ENCODE data around the gene ACKR2. TPM values are rescaled to one million over a fixed set of nuclear protein-coding genes. Genes with fewer than 3 reads are reported as not detected.

The ACKR2 gene
- total RNA-seq, 3 donors from 2014 or later, result 1.8 to 15.8 (median 6.9) TPM

DNA sequence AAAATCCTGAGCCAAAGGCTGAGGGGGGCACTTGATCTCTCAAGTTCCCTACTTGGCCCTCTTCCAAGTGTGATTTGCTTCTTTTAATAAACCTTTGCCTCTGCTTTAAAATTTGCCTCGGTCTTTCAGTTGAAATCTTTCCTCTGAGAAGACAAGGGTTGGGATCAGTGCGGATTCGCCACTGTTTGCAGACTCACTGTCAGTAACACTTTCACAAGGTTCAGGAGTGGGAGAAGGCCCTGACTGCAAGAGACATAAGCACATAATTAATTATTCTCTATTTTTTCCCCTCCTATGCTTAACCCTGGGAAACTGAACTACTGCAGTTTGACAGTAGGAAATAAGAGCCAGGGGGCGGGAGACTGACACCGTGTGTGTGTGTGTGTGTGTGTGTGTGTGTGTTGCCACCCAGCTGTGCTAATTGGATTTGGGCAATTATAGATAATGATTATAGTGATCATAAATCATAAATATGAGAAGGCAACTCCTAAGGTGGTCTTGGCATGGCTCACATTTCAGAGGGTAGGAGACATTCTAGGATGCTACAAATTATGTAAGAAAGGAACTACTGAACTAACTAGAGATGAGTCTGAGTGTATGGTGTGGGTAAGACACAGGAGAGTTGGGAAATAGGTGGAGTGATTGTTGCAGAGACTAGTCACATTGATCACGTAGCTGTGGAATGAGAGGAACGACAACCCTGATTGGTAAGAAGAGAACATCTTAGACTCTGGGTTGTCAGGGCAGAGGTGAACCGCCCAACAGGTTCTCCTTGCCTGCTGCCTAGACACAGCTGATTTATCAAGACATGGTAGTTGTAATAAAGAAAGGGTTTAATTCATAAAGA lies 91.2 kb downstream of the ACKR2 start:
- Histone ChIP-seq H3K4me1 (no peaks in the 10 kb centered on the region), H3K4me3 (no peak overlapping the region), H3K27me3 (no peaks in the 10 kb centered on the region), H3K9me3 (no peaks in the 10 kb centered on the region), H3K27ac (no peak overlapping the region), H3K36me3 (no peaks in the 10 kb centered on the region)
- DNase-seq (ENCODE audit: low spot score in 2 of 2), result no peak
- TF ChIP-seq, protein P1, sequence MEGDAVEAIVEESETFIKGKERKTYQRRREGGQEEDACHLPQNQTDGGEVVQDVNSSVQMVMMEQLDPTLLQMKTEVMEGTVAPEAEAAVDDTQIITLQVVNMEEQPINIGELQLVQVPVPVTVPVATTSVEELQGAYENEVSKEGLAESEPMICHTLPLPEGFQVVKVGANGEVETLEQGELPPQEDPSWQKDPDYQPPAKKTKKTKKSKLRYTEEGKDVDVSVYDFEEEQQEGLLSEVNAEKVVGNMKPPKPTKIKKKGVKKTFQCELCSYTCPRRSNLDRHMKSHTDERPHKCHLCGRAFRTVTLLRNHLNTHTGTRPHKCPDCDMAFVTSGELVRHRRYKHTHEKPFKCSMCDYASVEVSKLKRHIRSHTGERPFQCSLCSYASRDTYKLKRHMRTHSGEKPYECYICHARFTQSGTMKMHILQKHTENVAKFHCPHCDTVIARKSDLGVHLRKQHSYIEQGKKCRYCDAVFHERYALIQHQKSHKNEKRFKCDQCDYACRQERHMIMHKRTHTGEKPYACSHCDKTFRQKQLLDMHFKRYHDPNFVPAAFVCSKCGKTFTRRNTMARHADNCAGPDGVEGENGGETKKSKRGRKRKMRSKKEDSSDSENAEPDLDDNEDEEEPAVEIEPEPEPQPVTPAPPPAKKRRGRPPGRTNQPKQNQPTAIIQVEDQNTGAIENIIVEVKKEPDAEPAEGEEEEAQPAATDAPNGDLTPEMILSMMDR (IDR thresholded peaks at IDR 0.05), result no peak
- TF ChIP-seq POLR2AphosphoS5 (IDR thresholded peaks at IDR 0.05), result no peak
- TF ChIP-seq POLR2A (IDR thresholded peaks at IDR 0.05), result no peak
- intact Hi-C loops (cut with DNase I; ENCODE audit: low total_unique reads), result no loop called here

DNA sequence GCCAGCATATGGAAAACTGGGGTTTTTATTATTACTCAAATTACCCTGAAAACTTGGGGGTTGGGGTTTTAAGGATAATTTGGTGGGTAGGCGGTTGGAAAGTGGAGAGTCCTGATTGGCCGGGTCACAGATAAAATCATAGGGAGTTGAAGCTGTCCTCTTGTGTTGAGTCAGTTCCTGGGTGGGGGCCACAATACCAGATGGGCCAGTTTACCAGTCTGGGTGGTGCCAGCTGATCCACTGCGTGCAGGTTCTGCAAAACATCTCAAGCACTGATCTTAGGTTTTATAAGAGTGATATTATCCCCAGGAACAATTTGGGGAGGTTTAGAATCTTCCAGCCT lies 91.8 kb downstream of the ACKR2 start:
- Histone ChIP-seq H3K36me3 (no peaks in the 10 kb centered on the region), H3K4me1 (no peaks in the 10 kb centered on the region), H3K27me3 (no peaks in the 10 kb centered on the region), H3K27ac (no peak overlapping the region), H3K4me3 (no peak overlapping the region), H3K9me3 (no peaks in the 10 kb centered on the region)
- TF ChIP-seq POLR2A (IDR thresholded peaks at IDR 0.05) (no peak), POLR2AphosphoS5 (IDR thresholded peaks at IDR 0.05) (no peak)
- TF ChIP-seq, protein P1 (IDR thresholded peaks at IDR 0.05), result no peak
- intact Hi-C loops (cut with DNase I; ENCODE audit: low total_unique reads), result no loop called here
- DNase-seq (ENCODE audit: low spot score in 2 of 2), result no peak

DNA sequence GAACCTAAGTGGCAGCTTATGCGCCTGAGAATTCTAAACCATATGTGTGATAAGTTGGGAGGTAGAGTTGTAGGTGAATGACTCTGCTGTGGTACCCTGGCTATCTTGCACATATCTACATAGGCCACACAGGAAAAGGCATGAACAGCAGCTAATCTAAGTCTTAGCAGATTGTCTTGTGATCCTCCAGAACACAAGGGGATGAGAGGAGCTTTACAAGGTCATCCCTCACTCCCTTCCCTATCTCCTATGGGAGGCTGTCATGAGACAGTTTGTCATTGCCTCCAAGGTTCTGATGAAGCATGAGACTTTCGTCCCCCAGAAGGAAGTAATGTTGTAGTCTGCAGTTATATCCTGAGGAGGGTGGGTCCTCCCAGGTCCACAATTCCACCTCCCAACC lies 93.0 kb downstream of the ACKR2 start:
- Histone ChIP-seq H3K27me3 (no peaks in the 10 kb centered on the region), H3K36me3 (no peaks in the 10 kb centered on the region), H3K4me3 (no peak overlapping the region), H3K27ac (no peak overlapping the region), H3K9me3 (no peaks in the 10 kb centered on the region), H3K4me1 (peaks cover 0 to 5% of the 10 kb centered on the region in 2 donors)
- DNase-seq (ENCODE audit: low spot score in 2 of 2), result no peak
- TF ChIP-seq, protein P1 (IDR thresholded peaks at IDR 0.05), result no peak
- no peak for TF ChIP-seq POLR2AphosphoS5 (IDR thresholded peaks at IDR 0.05)
- TF ChIP-seq POLR2A (IDR thresholded peaks at IDR 0.05), result no peak
- intact Hi-C loops (cut with DNase I; ENCODE audit: low total_unique reads), result no loop called here

DNA sequence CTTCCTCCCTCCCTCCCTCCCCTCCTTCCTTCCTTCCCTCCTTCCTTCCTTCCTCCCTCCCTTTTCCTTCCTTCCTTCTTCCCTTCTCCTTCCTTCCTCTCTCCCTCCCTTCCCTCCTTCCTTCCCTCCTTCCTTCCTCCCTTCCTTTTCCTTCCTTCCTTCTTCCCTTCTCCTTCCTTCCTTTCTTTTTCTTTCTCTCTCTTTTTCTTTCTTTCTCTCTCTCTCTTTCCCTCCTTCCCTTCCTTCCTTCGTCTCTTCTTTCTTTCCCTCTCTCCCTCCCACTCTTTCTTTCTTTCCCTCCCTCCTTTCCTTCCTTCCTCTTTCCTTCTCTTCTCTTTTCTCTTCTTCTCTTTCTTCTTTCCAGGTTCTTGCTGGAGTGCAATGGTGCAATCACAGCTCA lies 94.8 kb downstream of the ACKR2 start:
- H3K9me3 ChIP-seq, result no peaks in the 10 kb centered on the region
- peaks cover 0 to 7% of the 10 kb centered on the region in 2 donors for H3K4me1 ChIP-seq
- no peak overlapping the region for H3K4me3 ChIP-seq
- H3K36me3 ChIP-seq, result no peaks in the 10 kb centered on the region
- intact Hi-C loops (cut with DNase I; ENCODE audit: low total_unique reads), result no loop called here
- H3K27me3 ChIP-seq, result no peaks in the 10 kb centered on the region
- H3K27ac ChIP-seq, result no peak overlapping the region
- TF ChIP-seq POLR2A (IDR thresholded peaks at IDR 0.05), result no peak
- TF ChIP-seq, protein P1 (IDR thresholded peaks at IDR 0.05), result no peak
- TF ChIP-seq POLR2AphosphoS5 (IDR thresholded peaks at IDR 0.05), result no peak
- no peak for DNase-seq (ENCODE audit: low spot score in 2 of 2)

DNA sequence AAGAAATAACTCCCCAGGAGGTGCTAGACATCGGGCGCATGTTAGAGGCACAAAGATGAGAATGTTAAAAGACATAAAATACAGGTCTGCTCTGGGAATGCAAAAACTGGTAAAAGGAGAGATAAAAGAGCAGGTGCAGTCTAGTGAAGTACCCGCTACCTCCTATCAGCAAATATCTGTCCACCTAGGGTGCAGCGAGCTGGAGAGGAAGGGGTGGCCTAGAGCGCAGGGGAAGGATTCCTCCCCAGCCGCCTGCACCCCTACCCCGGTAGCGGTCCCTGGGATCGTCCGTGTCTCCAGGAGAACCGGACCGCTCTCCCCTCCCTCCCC lies 96.5 kb downstream of the ACKR2 start:
- intact Hi-C loops (cut with DNase I; ENCODE audit: low total_unique reads), result no loop called here
- Histone ChIP-seq H3K27me3 (no peaks in the 10 kb centered on the region), H3K36me3 (no peaks in the 10 kb centered on the region), H3K4me1 (peaks cover 0 to 7% of the 10 kb centered on the region in 2 donors), H3K27ac (peak overlapping the region; percentile 74 to 94), H3K9me3 (peaks cover 0 to 9% of the 10 kb centered on the region in 2 donors), H3K4me3 (peak overlapping the region; percentile 67 to 96 (median 74))
- TF ChIP-seq POLR2AphosphoS5 (IDR thresholded peaks at IDR 0.05) (no peak), POLR2A (IDR thresholded peaks at IDR 0.05) (no peak)
- TF ChIP-seq, protein P1 (IDR thresholded peaks at IDR 0.05), result no peak
- no peak for DNase-seq (ENCODE audit: low spot score in 2 of 2)
